Measurements from ENCODE around the gene ADGRL1. TPM values are rescaled to one million over a fixed set of nuclear protein-coding genes. Genes with fewer than 3 reads are reported as not detected.
"Not testable (repeated sequence)": the region's sequence is repeated elsewhere in the genome, so short reads cannot be mapped to it uniquely, and the experiment has no call there.

The ADGRL1 gene
- total RNA-seq, 1 donor from 2014 or later = 2.2 TPM

DNA sequence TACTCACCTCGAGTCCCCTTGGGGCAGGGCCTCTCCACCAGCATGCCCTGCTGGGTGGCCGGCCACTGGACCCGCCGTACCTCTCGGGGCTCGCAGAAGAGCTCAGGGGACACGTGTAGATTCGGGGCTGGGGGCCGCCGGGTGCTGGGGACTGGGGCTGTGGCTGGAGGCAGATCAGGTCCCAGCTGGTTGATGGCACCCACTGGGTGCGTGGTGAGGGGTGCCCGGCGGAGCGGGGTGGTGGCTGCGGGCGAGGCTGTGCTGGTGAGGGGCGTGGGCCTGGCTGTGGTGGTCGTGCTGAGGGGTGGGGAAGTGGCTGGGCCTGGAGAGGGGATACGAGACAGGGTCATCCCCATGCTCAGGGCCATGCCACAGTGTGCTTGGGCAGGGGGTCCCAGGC, 44.7 kb downstream of the ADGRL1 start:
- DNase-seq (ENCODE audit: low read depth, low spot score) = no peak

DNA sequence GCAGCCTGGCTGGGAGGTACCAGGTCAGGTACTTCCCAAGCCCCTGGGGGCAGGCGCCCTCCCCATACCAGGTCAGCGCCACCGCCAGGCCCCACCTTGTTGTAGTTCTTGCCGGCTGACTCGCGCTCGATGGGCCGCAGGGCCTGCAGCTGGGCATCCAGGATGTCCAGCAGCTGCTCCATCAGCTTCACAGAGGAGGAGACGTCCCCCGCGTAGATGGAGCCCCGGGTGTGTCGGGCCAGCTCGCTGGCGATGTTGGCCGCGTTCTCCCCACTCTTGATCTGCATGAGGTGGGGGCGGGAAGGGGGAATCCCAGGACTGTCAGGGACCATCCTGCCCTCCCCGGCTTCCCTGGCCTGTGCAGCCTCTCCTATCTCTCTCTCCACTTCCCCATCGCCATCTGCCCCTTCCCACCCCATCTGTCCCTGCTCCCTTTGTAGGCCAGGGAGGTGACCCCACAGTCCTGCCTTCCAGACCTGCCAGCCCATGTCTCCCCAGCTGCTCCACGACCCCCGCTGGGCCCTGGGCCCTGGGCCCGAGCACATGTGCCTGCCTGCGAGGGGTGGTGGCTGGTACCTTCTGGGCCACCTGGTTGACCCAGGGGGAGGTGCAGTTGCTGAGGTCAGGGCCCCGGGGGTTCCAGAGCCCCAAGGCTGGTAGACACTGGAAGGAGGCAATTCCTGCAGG, 45.8 kb downstream of the ADGRL1 start:
- no peak for DNase-seq (ENCODE audit: low read depth, low spot score)

DNA sequence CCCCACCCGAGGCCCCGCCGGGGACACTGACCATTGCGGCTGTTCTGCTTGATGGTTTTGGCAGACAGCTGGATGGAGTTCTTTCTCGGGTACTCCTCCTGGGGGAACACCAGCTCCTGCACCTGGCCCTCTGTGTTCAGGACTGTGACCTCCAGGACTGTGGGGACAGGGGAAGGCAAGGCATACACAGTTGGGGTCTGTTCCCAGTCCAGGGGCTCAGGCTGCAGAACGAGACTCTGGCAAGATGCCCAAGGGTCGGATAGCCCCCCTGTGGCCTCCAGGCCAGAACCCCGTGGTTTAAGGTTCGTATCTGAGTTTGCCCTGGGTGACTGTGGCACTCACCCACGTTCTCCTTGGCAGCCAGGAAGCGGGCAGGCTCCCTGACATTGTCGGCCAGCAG, 46.9 kb downstream of the ADGRL1 start:
- no peak for DNase-seq (ENCODE audit: low read depth, low spot score)

DNA sequence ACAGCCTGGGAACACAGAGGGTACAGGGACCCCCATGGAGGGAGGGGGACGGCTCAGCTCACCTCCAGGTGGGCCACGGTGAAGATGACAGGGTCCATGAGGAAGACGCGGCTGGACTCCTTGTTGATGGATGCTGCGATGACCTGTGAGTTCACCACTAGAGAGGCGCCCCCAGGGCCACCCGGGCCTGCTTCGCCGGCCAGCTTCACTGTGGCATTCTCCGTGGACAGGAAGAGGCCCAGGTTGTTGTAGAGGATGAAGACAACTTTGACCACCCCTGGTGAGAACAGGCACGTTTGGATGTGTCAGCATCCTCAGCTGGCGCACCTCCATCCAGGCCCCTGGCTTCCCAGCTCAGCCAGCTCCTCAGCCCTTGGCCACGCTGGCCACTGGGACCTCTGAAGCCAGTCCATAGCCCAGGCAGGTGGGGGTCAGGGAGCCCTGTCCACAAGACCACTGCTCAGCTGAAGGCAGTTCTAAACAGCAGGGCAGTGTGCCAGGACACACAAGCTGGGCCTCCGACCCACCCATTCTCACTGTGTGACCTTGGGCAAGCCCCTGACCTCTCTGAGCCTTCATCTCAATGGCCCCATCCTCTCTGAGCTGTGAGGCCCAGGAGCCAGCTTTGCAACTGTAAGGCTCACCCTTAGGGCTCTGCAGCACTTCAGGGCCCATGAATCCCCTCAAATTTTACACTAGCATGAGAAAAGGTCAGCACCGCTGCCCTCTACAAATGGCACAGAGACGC, 47.5 kb downstream of the ADGRL1 start:
- DNase-seq (ENCODE audit: low read depth, low spot score) = no peak

DNA sequence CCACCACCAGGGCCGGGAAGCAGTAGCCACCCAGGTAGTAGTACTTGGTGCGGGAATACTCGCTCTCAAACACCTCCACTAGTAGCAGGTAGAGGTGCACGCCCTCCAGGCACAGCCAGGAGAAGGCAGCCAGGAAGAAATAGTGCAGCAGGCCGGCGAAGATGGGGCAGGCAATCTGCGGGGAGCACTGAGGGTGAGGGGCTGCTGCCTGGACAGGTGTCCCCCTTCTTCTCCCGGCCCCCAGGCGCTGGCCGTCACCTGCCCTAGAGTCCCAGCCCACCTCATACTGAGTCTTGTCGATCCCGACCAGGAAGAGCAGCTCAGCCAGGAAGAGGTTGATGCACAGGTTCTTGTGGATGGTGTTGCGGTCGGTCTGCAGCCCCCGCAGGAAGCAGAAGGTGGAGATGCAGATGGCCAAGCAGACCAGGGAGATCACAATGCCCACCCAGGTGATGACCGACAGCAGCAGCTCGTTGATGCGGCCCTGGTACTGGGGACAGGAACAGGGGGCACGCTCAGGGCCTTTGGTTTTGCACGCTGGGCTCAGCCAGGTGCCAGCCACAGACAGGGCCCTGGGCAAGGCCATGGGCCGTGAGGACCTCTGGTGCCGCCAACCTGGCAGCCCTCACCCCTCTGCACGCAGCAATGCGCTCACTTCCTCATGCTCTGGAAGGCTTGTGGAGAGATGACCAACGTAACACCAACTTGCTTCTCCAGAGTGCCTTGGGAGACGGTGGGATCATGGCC, 48.8 kb downstream of the ADGRL1 start:
- DNase-seq (ENCODE audit: low read depth, low spot score) = no peak

DNA sequence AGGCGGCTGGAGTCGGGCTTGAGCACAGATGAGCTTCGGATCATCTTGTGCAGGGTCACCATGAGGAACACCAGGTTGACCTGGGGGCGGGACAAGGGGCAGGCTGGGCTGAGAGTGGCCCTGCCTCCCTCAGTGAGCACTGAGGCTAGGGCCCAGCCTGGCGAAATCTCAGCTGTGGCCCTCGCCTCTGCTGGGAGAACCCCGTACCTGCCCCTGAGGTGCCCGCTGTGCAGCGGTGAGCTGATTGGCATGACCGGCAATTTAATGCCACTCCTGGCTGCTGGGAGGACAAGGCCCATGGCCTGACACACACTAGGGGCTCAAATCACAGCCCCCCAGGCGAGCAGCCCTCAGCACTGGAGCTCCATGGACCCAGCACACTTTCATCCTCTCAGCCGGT, 49.8 kb downstream of the ADGRL1 start:
- DNase-seq (ENCODE audit: low read depth, low spot score) = no peak

DNA sequence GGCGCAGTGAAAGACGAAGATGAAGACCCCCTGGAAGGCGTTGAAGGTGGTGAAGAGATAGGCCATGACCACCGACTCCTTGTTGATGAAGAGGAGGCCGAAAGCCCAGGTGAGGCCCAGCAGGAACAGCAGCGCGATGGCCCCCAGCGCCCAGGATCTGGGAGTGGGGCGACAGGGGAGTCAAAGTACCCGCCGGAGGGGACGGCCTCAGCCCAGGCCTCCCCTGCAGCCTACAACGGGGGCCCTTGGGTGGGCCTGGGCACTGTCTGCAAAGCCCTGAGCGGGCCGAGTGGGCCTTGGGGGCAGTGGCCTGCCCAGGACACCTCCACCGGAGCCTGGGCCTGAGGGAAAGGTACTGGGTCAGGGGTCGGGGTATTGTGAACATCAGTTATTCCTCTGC, 50.6 kb downstream of the ADGRL1 start:
- DNase-seq (ENCODE audit: low read depth, low spot score) = no peak

DNA sequence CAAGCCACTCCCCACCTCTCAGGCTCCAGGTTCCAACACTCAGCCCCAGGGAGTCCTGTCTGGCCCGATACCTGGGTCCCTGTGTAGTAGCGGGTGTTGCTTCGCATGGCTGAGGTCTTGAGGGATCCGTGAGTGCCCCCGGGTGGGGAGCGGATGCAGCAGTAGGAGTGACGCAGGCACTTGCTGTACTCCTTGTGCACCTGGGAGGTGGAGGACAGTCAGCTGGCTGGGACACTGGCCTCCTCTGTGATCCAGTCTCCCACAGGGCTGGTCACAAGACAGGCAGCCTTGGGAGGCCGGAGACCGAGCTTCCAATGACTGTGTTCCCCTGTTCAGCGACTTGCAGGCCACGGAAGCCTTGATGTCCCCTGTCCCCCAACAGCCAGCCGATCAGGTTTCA, 53.3 kb downstream of the ADGRL1 start:
- DNase-seq (ENCODE audit: low read depth, low spot score) = no peak

DNA sequence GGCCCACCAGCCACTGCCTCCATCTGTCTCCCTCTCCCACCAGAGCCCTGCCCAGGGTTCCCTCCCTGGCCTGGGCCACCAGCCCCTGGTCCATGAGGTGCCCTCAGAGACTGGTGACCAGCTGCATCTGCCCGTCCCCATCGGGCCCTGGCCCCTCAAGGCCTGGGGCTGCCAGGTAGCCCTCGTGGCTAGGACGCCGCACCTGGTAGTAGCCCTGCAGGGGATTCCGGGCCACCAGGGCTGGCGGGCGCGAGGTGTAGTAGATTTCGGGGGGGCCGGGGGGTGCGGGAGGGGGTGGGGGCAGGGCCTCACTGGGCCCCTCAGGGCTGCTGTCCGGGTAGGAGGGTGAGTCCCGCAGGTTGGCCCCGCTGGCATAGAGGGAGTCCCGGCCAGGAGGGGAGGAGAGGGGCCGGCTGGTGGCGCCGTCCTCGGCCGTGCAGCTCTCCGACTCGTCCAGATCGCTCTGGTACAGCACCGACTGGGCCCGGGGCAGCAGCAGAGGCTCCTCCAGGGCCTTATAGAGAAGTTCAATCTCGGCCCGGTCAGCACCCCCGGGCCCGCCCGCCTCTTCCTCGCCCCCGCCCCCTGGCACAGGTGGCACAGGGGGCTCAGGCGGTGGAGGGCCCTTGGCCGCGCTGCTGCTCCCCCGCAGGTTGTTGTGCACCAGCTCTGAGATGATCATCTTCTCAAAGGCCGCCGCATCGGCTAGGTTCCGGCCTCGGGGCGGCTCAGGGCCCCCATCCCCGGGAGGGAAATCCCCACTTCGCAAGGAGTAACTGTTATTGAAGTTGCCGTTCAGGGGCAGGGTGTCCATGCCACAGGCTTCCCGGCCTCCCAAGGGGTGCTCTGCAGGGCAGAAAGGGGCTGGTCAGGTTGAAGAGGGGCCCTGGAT, 55.0 kb downstream of the ADGRL1 start:
- no peak for DNase-seq (ENCODE audit: low read depth, low spot score)

DNA sequence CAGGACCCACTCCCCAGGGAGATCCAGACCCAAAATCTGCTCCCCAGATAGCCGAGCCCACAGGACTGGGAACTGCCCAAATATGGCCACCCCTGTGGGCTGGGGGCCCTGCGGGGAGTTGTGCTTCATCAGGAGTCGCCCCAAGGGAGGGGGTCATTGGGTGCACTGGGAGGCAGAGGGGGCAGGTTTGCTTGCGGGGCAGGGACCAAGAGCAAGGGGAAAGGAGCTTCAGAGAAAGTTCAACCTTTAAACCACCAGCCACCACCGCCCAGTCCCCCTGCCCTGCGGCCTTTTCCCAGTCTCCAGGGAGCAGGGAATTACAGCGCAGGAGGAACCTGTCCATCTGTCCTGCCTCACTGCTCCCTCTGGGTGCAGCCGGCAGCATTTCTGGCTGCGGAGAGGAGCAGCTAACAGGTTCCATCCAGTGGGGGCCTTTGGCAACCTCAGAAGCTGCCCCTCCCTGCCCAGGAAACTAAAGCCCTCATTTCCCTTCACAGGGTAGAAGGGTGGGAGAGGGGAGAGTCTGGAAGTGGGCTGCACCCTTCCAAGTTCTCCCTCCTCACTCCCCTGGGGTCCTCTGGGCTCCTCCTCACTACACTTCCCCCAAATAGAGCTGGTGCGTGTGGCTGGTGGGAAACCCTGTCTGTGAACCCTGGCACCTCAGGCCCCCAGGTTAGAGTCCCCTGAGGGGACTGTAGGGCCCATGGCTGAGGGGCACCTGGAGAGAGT, 55.8 kb downstream of the ADGRL1 start:
- DNase-seq (ENCODE audit: low read depth, low spot score) = no peak

DNA sequence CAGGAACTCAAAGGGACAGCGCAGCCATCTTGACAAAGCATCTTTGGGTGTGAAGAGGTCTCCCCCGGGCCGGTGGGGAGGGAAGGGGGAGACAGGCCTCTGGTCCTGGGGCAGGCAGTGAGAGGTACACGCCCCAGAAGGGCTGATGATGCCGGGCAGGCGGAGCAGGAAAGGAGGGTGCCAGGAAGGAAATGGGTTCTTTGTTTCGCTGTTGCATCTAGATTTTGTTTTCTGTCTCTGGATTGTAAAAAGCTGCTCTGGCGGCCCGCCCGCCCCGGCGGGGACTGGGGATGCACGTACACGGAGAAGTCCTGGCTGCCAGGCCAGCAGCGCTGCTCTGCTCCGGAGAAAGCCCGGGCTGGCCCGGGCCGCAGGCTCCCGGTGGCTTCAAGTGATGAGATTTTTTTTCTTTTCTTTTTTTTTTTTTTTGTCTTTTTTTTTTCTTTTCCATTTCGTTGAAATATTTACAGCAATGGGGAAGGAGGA, 56.4 kb downstream of the ADGRL1 start:
- DNase-seq (ENCODE audit: low read depth, low spot score) = peak; percentile 37

DNA sequence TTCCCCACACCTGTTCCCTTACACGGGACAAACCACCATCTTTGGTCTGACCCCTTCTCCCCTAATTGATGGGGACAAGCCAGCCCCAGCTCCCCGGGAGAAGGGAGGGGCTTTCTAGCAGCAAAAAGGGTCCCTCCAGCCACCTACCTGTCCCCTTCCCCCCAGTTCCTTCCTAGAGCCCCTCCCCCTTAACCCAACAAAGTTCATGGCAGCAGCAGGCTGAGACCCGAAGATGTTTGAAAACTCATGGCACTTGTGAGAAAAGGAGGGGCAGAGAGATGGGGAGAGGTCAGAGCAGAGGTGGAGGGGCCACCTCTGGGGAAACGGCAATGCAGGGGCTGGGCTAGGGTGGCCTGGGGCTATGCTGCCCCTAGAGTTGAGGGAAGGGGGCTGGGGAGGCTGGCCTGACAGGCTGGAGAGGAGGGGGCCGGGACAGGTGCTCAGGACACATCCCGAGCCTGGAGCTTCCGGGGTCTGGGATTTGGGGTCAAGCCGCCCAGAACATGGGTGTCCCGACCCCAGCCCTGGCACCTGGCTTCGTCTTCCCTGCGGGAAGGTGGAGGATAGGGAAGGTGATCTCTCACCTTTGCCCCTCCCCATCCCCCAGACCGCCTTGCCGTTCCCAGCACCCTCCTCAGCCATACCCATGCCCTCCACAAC, 57.1 kb downstream of the ADGRL1 start:
- DNase-seq (ENCODE audit: low read depth, low spot score) = no peak

DNA sequence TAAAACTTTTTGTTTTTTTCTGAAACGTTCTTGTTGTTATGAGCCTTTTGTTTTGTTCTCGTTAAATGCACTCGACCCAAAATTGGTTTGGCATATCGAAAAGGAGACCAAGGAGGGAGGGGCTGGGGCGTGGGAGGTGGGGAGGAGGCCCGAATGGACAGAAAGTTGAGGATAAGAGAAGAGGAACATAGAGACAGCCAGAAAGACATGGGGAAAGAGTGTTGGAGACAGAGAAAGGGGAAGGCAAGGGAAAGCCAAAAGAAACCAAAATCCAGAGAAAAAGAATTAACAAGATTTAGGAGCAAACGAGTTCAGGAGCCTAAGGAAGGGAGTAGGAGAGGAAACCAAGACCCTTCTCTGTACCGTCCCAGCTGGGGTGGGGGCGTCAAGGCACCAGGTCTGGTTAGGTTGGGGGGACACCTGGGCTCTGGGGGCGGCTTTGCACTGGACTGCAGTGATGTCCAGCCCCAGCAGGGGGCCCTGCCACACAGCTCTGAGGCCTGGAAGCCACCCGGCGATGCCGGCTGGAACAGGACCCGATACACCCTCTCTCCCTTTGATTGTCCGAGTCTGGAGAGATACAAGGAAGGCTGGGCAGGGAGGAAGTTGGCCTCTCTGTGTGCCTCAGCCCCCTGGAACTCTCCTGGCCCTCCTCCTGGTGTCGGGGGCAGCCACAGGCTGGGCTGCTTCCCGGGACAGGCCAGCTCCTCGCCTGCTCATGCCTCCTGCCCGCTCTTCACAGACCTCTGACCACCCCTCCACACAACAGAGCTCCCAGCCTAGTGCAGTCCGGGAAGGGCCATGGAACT, 58.0 kb downstream of the ADGRL1 start:
- DNase-seq (ENCODE audit: low read depth, low spot score) = peak; percentile 26

DNA sequence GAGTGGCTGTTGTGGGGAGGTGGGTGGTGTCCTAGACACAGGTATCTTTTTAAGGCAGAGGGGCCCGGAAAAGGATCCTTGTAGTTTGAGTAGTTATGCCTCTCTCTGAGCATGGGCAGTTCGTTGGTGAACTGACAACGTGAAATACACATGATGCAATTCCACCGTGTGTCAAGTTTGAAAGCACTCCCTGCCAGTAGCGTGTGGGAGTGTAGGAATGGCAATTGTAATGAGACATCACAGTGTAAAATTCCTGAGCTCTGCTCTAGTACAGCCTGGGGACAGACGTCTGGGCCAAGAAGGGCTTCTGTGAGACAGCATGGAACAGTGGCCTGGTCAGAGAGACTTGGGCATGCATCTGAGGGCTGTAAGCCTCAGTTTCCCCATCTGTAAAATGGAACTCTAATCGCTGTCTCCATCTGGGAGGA, 59.2 kb downstream of the ADGRL1 start:
- DNase-seq (ENCODE audit: low read depth, low spot score) = no peak

DNA sequence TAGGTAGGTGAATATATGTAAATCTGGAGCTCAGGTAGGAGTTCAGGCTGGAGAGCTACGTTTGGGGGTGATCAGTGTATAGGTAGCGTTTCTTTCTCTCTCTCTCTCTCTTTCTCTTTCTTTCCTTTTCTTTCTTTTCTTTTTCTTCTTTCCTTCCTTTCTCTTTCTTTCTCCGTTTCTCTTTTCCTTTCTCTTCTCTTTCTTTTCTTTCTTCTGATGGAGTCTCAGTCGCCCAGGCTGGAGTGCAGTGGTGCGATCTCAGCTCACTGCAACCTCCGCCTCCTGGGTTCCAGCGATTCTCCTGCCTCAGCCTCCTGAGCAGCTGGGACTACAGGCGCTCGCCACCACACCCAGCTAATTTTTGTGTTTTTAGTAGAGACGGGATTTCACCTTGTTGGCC, 59.8 kb downstream of the ADGRL1 start:
- not testable (repeated sequence) for DNase-seq (ENCODE audit: low read depth, low spot score)

DNA sequence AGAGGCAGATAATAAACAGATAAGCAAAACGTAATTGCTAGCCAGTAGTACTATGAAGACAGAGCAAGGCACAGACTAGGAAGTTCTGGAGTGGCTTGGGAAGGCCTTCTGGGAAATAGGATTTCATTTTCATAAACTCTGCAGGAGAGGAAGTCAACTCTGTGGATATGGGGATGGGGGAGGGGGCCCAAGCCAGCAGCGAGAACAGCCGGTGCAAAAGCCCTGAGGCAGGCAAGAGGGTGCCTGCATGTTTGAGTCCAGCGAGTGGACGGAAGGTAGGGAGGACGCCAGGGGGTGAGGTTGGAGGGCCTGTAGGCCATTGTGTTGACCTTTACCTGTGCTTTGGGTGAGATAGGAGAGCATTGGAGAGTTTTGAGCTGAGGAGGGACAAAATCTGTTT, 60.6 kb downstream of the ADGRL1 start:
- DNase-seq (ENCODE audit: low read depth, low spot score) = no peak

DNA sequence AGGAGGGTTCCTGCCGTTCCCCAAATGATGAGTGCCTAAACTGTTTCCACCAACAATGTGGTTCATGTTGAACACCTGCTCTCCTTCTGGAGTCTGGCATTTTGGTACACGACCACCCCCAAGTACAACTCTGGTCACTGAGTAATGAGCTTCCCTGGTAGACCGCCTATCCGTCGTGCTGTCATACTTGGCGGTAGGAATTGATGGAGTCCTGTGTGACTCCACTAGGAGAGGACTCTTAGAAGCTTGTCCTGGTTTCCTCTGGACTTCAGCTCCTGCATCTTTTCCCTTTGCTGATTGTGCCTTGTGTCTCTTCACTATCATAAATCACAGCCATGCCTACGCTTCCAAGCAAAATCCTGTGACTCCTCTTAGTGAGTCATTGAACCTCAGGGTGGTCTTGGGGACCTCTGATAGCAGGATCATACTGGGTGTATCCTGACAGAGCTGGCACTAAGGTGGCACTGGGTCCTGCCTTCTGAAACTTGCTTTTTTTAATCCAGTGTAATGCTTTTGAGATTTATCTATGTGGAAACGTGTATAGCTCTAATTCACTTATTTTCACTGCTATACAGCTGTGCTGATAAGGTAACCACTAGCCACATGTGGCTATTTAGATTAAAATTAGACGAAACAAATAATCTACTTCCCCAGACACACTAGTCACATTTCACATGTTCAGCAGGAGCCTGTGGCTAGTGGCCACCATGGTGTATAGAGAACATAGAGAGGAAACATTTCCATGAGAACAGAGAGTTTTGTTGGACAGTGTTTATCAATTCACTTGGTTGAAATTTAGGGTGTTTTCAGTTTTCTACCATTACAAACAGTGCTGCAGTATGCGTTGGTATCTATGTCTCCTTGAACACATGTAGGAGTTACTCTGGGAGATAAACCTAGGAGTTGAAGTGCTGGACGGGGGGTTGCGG, 63.4 kb downstream of the ADGRL1 start:
- no peak for DNase-seq (ENCODE audit: low read depth, low spot score)

DNA sequence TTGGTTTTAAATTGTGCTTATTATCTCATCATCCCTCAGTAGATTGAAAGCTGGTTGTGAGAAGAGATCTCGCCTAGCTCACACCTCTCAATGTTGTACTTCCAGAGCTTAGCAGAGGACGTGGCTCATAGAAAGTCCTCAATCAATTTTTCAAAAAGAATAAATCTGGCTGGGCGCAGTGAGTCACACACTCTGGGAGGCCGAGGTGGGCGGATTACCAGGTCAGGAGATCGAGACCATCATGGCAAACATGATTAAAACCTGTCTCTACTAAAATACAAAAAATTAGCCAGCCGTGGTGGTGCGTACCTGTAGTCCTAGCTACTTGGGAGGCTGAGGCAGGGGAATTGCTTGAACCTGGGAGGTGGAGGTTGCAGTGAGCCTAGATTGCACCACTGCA, 64.9 kb downstream of the ADGRL1 start:
- DNase-seq (ENCODE audit: low read depth, low spot score) = no peak

Data from pulmonary artery endothelial cell (primary cell).